Measurements from ENCODE around the gene BRIP1.

GRCh38 chr17:61878520-61878919 lies 15.2 kb upstream of the BRIP1 start:
- TF ChIP-seq CTCF (conservative IDR thresholded peaks at IDR 0.05; ENCODE audit: low read depth in 2 of 2) (no peak), EZH2 (IDR thresholded peaks at IDR 0.05; ENCODE audit: low read depth, unreplicated experiment) (no peak)

Measured in GM23338 (cell line).